Measurements from ENCODE around the gene SLC12A4.
"Not testable (repeated sequence)": the region's sequence is repeated elsewhere in the genome, so short reads cannot be mapped to it uniquely, and the experiment has no call there.

Gene SLC12A4

GRCh38 chr16:67968400-67969253 lies at the start of gene SLC12A4:
Gene SLC12A4, minus strand, starts transcription at chr16:67968637. Its CDS starts 84 bp downstream, at chr16:67968553.
- peak; percentile 84 for DNase-seq (ENCODE audit: low read depth)

GRCh38 chr16:68015681-68016080 lies 47.2 kb upstream of the SLC12A4 start, which contains the start of gene DPEP2NB:
Gene DPEP2NB, minus strand, starts transcription at chr16:68015911. Its CDS starts 141 bp downstream, at chr16:68015770.
- DNase-seq (ENCODE audit: low read depth) = no peak

- DNase-seq (ENCODE audit: low read depth) = no peak
These were observed 45.0 kb upstream of the SLC12A4 start for GRCh38 chr16:68013440-68013839.

- DNase-seq (ENCODE audit: low read depth) = not testable (repeated sequence)
These were observed 41.4 kb upstream of the SLC12A4 start for GRCh38 chr16:68009872-68010271.

- DNase-seq (ENCODE audit: low read depth) = no peak
These were observed 40.8 kb upstream of the SLC12A4 start for GRCh38 chr16:68009157-68009735.

DNA sequence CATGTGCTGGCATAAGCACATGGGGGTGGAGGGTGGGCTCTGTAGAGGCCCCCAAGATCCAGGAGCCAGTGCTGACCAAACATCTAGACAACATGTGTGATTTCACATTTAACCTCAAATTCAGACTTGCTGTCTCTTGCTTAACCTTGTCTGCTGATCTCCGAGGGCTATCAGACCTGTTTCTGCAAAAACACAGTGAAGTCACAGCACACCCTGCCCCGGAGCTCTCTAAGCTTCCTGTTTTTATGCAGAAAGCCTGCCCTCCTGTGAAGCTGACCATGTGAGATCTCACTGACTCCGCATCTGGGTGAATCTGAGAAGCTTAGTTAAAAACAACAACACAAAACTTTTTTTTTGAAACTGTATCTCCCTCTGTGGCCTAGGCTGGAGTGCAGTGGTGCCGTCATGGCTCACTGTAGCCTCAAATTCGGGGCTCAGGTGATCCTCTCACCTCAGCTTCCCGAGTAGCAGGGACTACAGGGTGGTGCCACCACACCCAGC lies 37.4 kb upstream of the SLC12A4 start:
- no peak for DNase-seq (ENCODE audit: low read depth)

DNA sequence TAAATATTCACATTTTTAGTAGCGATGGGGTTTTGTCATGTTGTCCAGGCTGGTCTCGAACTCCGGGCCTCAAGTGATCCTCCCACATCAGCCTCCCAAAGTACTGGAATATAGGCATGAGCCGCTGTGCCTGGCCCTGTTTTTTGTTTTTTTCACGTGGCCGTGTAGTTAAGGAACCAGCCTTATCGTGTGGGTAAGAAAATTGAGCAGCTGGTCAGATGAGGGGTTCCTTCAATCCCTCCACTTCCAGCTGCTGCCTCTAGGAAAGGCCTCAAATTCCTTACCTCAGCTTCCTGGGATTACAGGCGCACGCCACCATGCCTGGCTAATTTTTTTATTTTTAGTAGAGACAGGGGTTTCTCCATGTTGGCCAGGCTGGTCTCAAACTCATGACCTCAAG lies 36.8 kb upstream of the SLC12A4 start:
- no peak for DNase-seq (ENCODE audit: low read depth)

GRCh38 chr16:68003031-68003430 lies 34.6 kb upstream of the SLC12A4 start:
- no peak for DNase-seq (ENCODE audit: low read depth)

DNA sequence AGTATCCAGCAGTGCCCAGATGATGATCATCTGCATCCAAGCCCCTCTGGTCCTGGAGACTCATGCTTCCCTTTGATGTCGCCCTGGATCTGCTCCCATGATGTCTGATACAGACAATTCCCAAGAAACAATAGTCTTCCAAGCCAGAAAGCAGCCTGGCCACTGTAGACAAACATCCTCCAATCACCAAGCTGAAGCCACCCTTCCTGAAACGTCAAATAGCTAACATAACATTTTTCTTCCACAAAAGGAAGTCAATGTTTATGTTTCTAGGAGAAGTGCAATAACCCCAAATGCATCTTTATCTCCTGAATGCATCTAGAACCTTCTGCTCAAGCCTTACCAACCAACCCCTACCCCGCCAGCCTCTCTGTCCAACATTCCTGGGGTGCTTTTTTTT lies 32.0 kb upstream of the SLC12A4 start:
- DNase-seq (ENCODE audit: low read depth) = no peak

GRCh38 chr16:67999985-68000384 lies 31.5 kb upstream of the SLC12A4 start:
- no peak for DNase-seq (ENCODE audit: low read depth)

DNA sequence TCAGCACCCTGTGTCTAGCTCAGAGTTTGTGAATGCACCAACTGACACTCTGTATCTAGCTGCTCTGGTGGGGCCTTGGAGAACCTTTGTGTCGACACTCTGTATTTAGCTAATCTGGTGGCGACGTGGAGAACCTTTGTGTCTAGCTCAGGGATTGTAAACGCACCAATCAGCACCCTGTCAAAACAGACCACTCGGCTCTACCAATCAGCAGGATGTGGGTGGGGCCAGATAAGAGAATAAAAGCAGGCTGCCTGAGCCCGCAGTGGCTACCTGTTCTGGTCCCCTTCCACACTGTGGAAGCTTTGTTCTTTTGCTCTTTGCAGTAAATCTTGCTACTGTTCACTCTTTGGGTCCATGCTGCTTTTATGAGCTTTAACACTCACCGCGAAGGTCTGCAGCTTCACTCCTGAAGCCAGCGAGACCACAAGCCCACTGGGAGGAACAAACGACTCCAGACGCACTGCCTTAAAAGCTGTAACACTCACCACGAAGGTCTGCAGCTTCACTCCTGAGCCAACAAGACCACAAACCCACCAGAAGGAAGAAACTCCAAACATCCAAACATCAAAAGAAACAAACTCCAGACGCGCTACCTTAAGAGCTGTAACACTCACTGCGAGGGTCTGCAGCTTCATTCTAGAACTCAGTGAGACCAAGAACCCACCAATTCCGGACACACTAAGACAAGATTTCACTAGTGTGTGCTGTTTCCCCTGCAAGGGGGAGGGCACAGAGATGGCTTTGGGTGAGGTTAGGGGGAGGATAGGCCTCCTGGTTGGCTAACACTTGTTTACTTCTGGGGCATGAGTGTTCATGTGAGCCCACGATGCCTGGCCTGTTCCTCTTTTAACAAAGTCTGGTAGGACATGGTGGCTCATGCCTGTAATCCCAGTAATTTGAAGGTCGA lies 30.6 kb upstream of the SLC12A4 start, which contains the start of gene DPEP2:
Gene DPEP2, minus strand, starts transcription at position 706 of the 910 bp plus-strand sequence. CDS start 6,272 bp downstream, outside the sequence.
- not testable (repeated sequence) for DNase-seq (ENCODE audit: low read depth)

DNA sequence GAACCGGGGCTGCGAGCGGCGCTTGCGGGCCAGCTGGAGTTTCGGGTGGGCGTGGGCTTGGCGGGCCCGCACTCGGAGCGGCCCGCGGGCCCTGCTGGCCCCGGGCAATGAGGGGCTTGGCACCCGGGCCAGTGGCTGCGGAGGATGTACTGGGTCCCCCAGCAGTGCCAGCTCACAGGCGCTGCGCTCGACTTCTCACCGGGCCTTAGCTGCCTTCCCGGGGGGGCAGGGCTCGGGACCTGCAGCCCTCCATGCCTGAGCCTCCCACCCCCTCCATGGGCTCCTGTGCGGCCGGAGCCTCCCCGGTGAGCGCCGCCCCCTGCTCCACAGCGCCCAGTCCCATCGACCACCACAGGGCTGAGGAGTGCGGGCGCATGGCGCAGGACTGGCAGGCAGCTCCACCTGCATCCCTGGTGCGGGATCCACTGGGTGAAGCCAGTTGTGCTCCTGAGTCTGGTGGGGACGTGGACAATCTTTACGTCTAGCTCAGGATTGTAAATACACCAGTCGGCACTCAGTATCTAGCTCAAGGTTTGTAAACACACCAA lies 29.9 kb upstream of the SLC12A4 start:
- not testable (repeated sequence) for DNase-seq (ENCODE audit: low read depth)

GRCh38 chr16:67996666-67997065 lies 28.2 kb upstream of the SLC12A4 start:
- DNase-seq (ENCODE audit: low read depth) = no peak

DNA sequence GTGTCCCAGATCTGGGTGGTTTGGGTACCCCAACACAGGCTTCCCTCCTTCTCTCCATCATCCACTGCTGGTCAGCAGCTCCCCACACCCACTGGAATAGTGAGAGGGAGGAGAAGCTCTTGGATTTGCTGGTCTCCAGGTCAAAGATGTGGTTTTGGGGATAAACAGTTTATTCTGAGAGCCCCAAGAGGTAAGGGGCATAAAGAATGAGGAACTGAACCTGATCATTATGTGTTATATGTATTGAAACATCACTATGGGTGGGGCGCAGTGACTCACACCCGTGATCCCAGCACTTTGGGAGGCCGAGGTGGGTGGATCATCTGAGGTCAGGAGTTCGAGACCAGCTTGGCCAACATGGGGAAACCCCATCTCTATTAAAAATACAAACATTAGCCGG lies 27.0 kb upstream of the SLC12A4 start:
- DNase-seq (ENCODE audit: low read depth) = no peak

- not testable (repeated sequence) for DNase-seq (ENCODE audit: low read depth)
These were observed 25.6 kb upstream of the SLC12A4 start for GRCh38 chr16:67994040-67994408.

DNA sequence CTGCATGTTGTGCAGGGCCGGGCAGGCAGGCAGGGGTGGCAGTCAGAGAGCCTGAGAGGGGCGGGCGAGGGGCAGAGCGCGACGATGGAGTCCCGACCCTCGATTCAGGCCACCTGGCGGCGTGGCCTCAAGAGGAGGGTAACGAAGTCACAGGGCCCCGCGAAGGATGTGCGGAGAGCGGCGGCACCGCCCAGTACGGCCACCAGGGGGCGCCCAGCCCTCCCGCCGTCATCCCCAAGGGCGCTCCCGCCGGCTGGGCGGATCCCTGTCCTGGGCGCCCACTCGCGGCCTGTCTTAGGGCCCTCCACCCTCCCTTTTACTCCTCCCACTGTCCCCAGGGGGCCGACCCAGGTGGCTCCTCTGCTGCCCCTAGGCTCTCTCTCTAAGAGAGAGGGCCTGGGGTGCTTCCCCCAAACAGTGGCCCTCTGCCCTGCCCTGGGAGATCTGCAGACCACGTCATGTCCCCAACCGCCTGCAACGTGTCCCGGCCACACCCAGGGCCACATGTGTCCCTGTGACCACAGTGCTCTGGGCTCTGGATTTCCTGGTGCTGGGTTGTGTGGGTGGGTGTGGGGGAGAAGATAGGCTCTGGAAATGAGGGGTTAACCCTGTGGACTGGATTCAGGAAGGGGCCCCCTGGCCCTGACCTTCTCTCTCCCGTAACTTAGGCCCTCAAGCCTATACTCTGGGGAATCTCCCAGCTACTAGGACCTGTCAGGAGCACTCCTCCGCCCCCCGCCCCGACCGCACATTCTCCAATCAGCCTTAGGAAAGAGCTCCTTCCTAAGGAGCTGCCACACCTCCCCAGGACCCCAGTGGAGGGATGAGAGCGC lies 25.0 kb upstream of the SLC12A4 start:
- peak; percentile 67 for DNase-seq (ENCODE audit: low read depth)

- no peak for DNase-seq (ENCODE audit: low read depth)
These were observed 24.3 kb upstream of the SLC12A4 start for GRCh38 chr16:67992661-67993206.

- DNase-seq (ENCODE audit: low read depth) = no peak
These were observed 21.6 kb upstream of the SLC12A4 start for GRCh38 chr16:67990018-67990386.

DNA sequence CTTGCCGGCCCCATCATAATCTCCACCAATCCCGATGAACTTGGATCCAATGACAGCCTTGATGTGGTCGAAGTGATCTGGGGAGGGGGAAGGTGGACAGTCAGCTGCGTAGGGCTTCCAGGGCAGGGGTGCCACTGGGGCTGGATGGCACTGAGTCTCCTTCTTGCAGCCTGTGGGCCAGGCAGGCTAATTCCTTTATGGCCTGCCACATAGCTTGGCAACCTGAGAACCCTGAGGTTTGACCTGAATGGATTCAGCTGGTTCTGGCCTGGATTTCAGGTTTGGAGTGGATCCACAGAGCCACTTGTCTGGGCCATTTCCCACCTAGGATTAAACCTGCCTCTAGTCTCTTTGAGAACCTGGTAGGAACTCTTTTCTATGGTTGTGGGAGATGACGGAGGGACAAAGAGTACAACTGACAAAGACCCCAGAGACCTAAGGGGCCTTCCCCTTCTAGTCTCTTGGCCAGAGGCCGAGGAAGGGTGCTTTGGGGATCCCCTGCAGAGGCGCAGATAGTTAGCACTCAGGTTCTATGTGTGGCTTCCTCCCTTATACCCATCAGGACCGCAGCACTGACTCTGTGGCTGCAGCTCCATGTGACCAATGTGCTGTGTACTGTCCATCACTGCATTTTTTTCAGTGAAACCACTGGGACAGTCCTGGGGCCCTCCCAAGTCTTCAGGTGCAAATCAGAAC lies 21.0 kb upstream of the SLC12A4 start:
- no peak for DNase-seq (ENCODE audit: low read depth)

DNA sequence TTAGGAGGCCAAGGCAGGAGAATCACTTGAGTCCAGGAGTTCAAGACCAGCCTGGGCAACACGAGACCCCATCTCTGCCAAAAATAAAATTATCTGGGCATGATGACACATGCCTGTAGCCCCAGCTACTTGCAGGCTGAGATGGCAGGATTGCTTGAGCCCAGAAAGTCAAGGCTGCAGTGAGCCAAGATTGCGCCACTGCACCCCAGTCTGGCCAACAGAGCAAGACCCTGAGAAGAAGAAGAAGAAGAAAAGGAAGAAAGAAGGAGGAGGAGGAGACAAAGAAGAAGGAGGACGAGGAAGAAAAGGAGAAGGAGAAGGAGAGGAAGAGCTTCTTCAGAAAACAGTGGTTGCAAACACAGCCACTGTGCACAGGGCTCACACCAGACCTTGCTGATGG lies 20.2 kb upstream of the SLC12A4 start:
- no peak for DNase-seq (ENCODE audit: low read depth)
